Esophagus muscularis mucosa (tissue), 4 donors: ENCODE data around the gene COL11A2.

Source experiments
- CTCF ChIP-seq, 3 experiments: fragments of 200-600 bp in 2 of 3; fragments of 450-650 bp in 1 of 3; sonication (generic) in 2 of 3; IDR thresholded peaks; one replicate each; pipeline ENCODE4 v1.5.1; 2017 to 2019; ENCODE audit warnings: antibody characterized with exemption in 3 of 3, mild to moderate bottlenecking in 2 of 3, moderate library complexity in 1 of 3
- EP300 ChIP-seq: sonication (generic); formaldehyde crosslinking; IDR thresholded peaks from one replicate; pipeline ENCODE4 v1.6.1; 2017; ENCODE audit warnings: antibody characterized with exemption
- POLR2A ChIP-seq: fragments of 450-650 bp; IDR thresholded peaks from one replicate; pipeline ENCODE4 v1.6.1; 2017; ENCODE audit warnings: antibody characterized with exemption, moderate library complexity, mild to moderate bottlenecking, low read depth
- POLR2AphosphoS5 ChIP-seq, 2 donors: sonication (generic); formaldehyde crosslinking; IDR thresholded peaks; one replicate each; pipeline ENCODE4 v1.6.1; 2017; ENCODE audit warnings: antibody characterized with exemption in 2 of 2

- no peak for TF ChIP-seq POLR2AphosphoS5 (IDR thresholded peaks at IDR 0.05)
- TF ChIP-seq CTCF (IDR thresholded peaks at IDR 0.05): no peak
- no peak for TF ChIP-seq EP300
- TF ChIP-seq POLR2A: no peak
Observed at GRCh38 chr6:33198159-33198852, 6.0 kb upstream of the COL11A2 start.
